Gastrocnemius medialis (tissue), 4 donors: ENCODE data around the gene SETD1B.

Experiments used
- POLR2A ChIP-seq, 2 donors: fragments of 450-650 bp; IDR thresholded peaks; one replicate each; pipeline ENCODE4 v1.6.1; 2017; ENCODE audit warnings: antibody characterized with exemption in 2 of 2, mild to moderate bottlenecking in 2 of 2, moderate library complexity in 2 of 2
- TF ChIP-seq, protein P1 (sequence below), 5 experiments: fragments of 450-650 bp in 3 of 5; fragments of 200-600 bp in 2 of 5; sonication (generic) in 2 of 5; IDR thresholded peaks in 4 of 5; conservative IDR thresholded peaks in 1 of 5; 1 replicate in 4 of 5; 2 replicates in 1 of 5; pipeline ENCODE4 v1.5.1; 2016 to 2019; ENCODE audit warnings: antibody characterized with exemption in 5 of 5, mild to moderate bottlenecking in 3 of 5, moderate library complexity in 3 of 5

DNA sequence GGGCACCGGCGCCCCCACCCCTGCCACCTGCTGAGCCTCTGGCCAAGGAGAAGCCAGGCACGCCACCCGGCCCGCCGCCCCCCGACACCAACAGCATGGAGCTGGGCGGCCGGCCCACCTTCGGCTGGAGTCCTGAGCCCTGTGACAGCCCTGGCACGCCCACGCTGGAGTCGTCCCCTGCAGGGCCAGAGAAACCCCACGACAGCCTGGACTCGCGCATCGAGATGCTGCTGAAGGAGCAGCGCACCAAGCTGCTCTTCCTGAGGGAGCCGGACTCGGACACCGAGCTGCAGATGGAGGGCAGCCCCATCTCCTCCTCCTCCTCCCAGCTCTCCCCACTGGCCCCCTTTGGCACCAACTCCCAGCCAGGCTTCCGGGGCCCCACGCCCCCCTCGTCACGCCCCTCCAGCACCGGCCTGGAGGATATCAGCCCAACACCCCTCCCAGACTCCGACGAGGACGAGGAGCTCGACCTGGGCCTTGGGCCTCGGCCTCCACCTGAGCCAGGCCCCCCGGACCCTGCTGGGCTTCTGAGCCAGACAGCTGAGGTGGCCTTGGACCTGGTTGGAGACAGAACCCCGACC lies 6.5 kb downstream of the SETD1B start:
- no peak for TF ChIP-seq POLR2A (IDR thresholded peaks at IDR 0.05)
- TF ChIP-seq, protein P1, sequence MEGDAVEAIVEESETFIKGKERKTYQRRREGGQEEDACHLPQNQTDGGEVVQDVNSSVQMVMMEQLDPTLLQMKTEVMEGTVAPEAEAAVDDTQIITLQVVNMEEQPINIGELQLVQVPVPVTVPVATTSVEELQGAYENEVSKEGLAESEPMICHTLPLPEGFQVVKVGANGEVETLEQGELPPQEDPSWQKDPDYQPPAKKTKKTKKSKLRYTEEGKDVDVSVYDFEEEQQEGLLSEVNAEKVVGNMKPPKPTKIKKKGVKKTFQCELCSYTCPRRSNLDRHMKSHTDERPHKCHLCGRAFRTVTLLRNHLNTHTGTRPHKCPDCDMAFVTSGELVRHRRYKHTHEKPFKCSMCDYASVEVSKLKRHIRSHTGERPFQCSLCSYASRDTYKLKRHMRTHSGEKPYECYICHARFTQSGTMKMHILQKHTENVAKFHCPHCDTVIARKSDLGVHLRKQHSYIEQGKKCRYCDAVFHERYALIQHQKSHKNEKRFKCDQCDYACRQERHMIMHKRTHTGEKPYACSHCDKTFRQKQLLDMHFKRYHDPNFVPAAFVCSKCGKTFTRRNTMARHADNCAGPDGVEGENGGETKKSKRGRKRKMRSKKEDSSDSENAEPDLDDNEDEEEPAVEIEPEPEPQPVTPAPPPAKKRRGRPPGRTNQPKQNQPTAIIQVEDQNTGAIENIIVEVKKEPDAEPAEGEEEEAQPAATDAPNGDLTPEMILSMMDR (IDR thresholded peaks at IDR 0.05 in 4 of 5, conservative IDR thresholded peaks at IDR 0.05 in 1 of 5), result no peak
